Measurements from ENCODE around the gene SAMHD1.

GRCh38 chr20:36856195-36856594, 95.3 kb downstream of the SAMHD1 start:
- TF ChIP-seq POLR2A (IDR thresholded peaks at IDR 0.05) (no peak), CTCF (IDR thresholded peaks at IDR 0.05) (no peak)

Measured in esophagus squamous epithelium (tissue), 4 donors.